AG09309 (cell line): Measurements from ENCODE around the gene ATXN2L.

Source experiments
- DNase-seq: peaks from one replicate; pipeline ENCODE4 v3.0.0-alpha.2; 2010; ENCODE audit warnings: low read depth
- H3K4me3 ChIP-seq: 2 replicates; pipeline ENCODE4 v1.5.1; 2011; ENCODE audit warnings: mild to moderate bottlenecking, low read depth, low read length, moderate library complexity; ENCODE audit not compliant: control insufficient read depth
- CTCF ChIP-seq: IDR thresholded peaks from 2 replicates; pipeline ENCODE4 v1.5.1; 2011; ENCODE audit warnings: mild to moderate bottlenecking, low read depth, low read length, inconsistent platforms; ENCODE audit not compliant: insufficient read depth, control insufficient read depth; ENCODE audit errors: missing control alignments

The ATXN2L gene

GRCh38 chr16:28839899-28840298, 17.1 kb downstream of the ATXN2L start:
- no peak overlapping the region for H3K4me3 ChIP-seq
- no peak for TF ChIP-seq CTCF
- no peak for DNase-seq

- no peak for TF ChIP-seq CTCF
- no peak for DNase-seq
- H3K4me3 ChIP-seq = no peak overlapping the region
Observed at GRCh38 chr16:28842696-28843095, 19.9 kb downstream of the ATXN2L start.

DNA sequence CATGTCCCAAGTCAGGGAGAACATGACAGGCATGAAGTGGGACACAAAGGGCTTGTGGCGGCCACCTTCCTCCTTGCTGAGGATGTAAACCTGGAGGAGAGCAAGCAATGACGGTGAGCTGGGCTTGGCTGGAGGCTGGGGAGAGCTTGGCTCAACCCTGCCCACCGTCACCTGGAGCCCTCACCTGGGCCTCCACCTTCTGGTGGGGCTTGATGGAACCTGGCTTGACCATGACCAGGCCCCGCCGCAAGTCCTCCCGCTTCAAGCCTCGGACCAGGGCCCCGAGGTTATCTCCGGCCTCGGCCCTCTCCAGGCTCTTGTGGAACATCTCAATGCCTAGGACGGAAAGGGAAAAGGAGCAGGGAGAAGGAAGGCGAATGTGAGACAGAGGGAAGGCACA, 21.0 kb downstream of the ATXN2L start:
- H3K4me3 ChIP-seq = no peak overlapping the region
- DNase-seq = no peak
- no peak for TF ChIP-seq CTCF

- TF ChIP-seq CTCF = no peak
- H3K4me3 ChIP-seq = no peak overlapping the region
- no peak for DNase-seq
Observed at GRCh38 chr16:28844226-28844885, 21.6 kb downstream of the ATXN2L start.

GRCh38 chr16:28845293-28845692, 22.5 kb downstream of the ATXN2L start:
- DNase-seq = no peak
- H3K4me3 ChIP-seq = peak overlapping the region; percentile 56
- no peak for TF ChIP-seq CTCF

- no peak for TF ChIP-seq CTCF
- H3K4me3 ChIP-seq = peak overlapping the region; percentile 56
- no peak for DNase-seq
Observed at GRCh38 chr16:28845761-28846079, 22.9 kb downstream of the ATXN2L start.
